KMS-11 (cell line): ENCODE results near the gene ZBTB48.

Source experiments
- H2AFZ ChIP-seq: fragments of 200-600 bp; sonication (generic); 2 replicates; pipeline ENCODE4 v1.6.1; 2016; ENCODE audit warnings: antibody characterized with exemption, mixed run types, low read depth
- H3K27ac ChIP-seq: fragments of 200-600 bp; sonication (generic); 2 replicates; pipeline ENCODE4 v1.6.1; 2016; ENCODE audit warnings: mild to moderate bottlenecking, mixed run types
- H3K27me3 ChIP-seq: fragments of 200-600 bp; sonication (generic); 2 replicates; pipeline ENCODE4 v1.6.1; 2017; ENCODE audit warnings: mild to moderate bottlenecking, low read depth, mixed run types, moderate library complexity; ENCODE audit not compliant: insufficient read depth
- H3K36me3 ChIP-seq: fragments of 200-600 bp; sonication (generic); 2 replicates; pipeline ENCODE4 v1.6.1; 2017; ENCODE audit warnings: mild to moderate bottlenecking, mixed run types; ENCODE audit not compliant: insufficient read depth
- H3K4me1 ChIP-seq: fragments of 200-600 bp; sonication (generic); 2 replicates; pipeline ENCODE4 v1.6.1; 2016; ENCODE audit warnings: mild to moderate bottlenecking, low read depth, mixed run types; ENCODE audit not compliant: poor library complexity, severe bottlenecking
- H3K4me2 ChIP-seq: fragments of 200-600 bp; sonication (generic); 2 replicates; pipeline ENCODE4 v1.7.0; 2016; ENCODE audit warnings: mild to moderate bottlenecking, mixed run types
- H3K4me3 ChIP-seq: fragments of 200-600 bp; sonication (generic); IDR thresholded peaks from 2 replicates; pipeline ENCODE4 v1.6.1; 2017; ENCODE audit warnings: low read depth, low read length, mixed read lengths; ENCODE audit not compliant: insufficient read depth
- H3K79me2 ChIP-seq: fragments of 200-600 bp; sonication (generic); 2 replicates; pipeline ENCODE4 v1.6.1; 2016; ENCODE audit warnings: low read depth, mixed run types; ENCODE audit not compliant: insufficient read depth
- H3K9ac ChIP-seq: fragments of 200-600 bp; sonication (generic); 2 replicates; pipeline ENCODE4 v1.6.1; 2016; ENCODE audit warnings: mild to moderate bottlenecking, mixed run types
- H4K20me1 ChIP-seq: fragments of 200-600 bp; sonication (generic); 2 replicates; pipeline ENCODE4 v1.6.1; 2016; ENCODE audit warnings: mild to moderate bottlenecking, mixed run types; ENCODE audit not compliant: insufficient read depth
- CTCF ChIP-seq: fragments of 200-600 bp; sonication (generic); conservative IDR thresholded peaks from 2 replicates; pipeline ENCODE4 v1.6.1; 2017; ENCODE audit warnings: low read depth, mild to moderate bottlenecking, antibody characterized with exemption, low read length, moderate library complexity, mixed read lengths

The ZBTB48 gene

DNA sequence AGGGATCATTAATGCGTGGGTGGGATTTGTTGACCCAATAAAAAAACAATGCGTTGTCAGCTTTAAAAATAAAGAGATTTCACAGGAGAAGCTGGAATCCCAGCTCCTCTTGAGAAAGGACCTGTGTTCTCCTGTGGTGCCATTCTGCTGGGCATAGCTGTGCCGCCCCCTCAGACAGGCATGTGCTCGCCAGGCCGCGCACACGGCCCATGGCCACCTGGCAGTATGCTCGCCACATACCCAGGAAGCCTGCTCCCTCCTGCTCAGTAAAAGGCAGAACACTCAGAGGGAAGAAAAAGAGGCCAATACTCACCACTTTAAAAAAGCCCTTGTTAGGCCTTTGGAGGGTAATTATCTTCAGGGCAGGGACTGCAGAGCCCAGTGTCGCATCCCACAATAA, 58.0 kb downstream of the ZBTB48 start:
- no peak overlapping the region for H3K4me3 ChIP-seq
- H3K4me2 ChIP-seq: no peak overlapping the region
- H3K27ac ChIP-seq: no peak overlapping the region
- H3K27me3 ChIP-seq: no peaks in the 10 kb centered on the region
- H3K4me1 ChIP-seq: no peaks in the 10 kb centered on the region
- H3K36me3 ChIP-seq: peaks cover 5% of the 10 kb centered on the region; the same call in 1 of the 2 replicates
- no peak overlapping the region for H3K9ac ChIP-seq
- no peaks in the 10 kb centered on the region for H3K79me2 ChIP-seq
- TF ChIP-seq CTCF: no peak
- no peaks in the 10 kb centered on the region for H4K20me1 ChIP-seq
- H2AFZ ChIP-seq: no peak overlapping the region

- H3K36me3 ChIP-seq: peaks cover 5% of the 10 kb centered on the region; the same call in 1 of the 2 replicates
These were observed 58.4 kb downstream of the ZBTB48 start for GRCh38 chr1:6638226-6638625.

More at GRCh38 chr1:6638226-6638625, 58.4 kb downstream of the ZBTB48 start:
- Histone ChIP-seq H3K79me2 (no peaks in the 10 kb centered on the region), H3K9ac (no peak overlapping the region), H3K27ac (no peak overlapping the region), H3K4me3 (no peak overlapping the region), H2AFZ (no peak overlapping the region), H3K4me1 (no peaks in the 10 kb centered on the region), H3K4me2 (no peak overlapping the region), H4K20me1 (no peaks in the 10 kb centered on the region), H3K27me3 (no peaks in the 10 kb centered on the region)
- TF ChIP-seq CTCF: no peak
